HepG2 (cell line): ENCODE results near the gene ZBP1. TPM values are rescaled to one million over a fixed set of nuclear protein-coding genes. Genes with fewer than 3 reads are reported as not detected.
A peak's percentile ranks its signal among the peaks of the same experiment; 100 is the strongest.

ENCODE experiments used
- CENPBD1 ChIP-seq: sonication (generic); formaldehyde crosslinking; IDR thresholded peaks from 2 replicates; pipeline ENCODE4 v1.8.0; 2022; ENCODE audit warnings: missing genetic modification reagents, low read depth, mild to moderate bottlenecking, borderline replicate concordance
- DBP ChIP-seq: sonication (generic); formaldehyde crosslinking; IDR thresholded peaks from 2 replicates; pipeline ENCODE4 v1.4.0; 2020; ENCODE audit warnings: missing genetic modification reagents; ENCODE audit errors: not compliant biosample characterization
- FOXA3 ChIP-seq: IDR thresholded peaks from 2 replicates; pipeline ENCODE4 v1.6.1; 2016; ENCODE audit warnings: missing genetic modification reagents, missing compliant biosample characterization
- HES4 ChIP-seq: sonication (generic); formaldehyde crosslinking; IDR thresholded peaks from 2 replicates; pipeline ENCODE4 v1.9.0; 2021; ENCODE audit warnings: mild to moderate bottlenecking, missing genetic modification reagents, borderline replicate concordance
- HOMEZ ChIP-seq: IDR thresholded peaks from 2 replicates; pipeline ENCODE4 v1.6.1; 2016; ENCODE audit warnings: low read depth
- IRF9 ChIP-seq: sonication (generic); formaldehyde crosslinking; IDR thresholded peaks from 2 replicates; pipeline ENCODE4 v1.8.0; 2022; ENCODE audit warnings: missing genetic modification reagents, mild to moderate bottlenecking, borderline replicate concordance
- MATR3 ChIP-seq: sonication (generic); formaldehyde crosslinking; IDR thresholded peaks from 2 replicates; pipeline ENCODE4 v1.4.0; 2020; ENCODE audit warnings: missing genetic modification reagents
- MTF1 ChIP-seq: sonication (generic); formaldehyde crosslinking; IDR thresholded peaks from 2 replicates; pipeline ENCODE4 v1.5.0; 2020; ENCODE audit warnings: missing genetic modification reagents
- PREB ChIP-seq: sonication (generic); formaldehyde crosslinking; IDR thresholded peaks from 2 replicates; pipeline ENCODE4 v1.4.0; 2020; ENCODE audit warnings: missing genetic modification reagents
- SRY ChIP-seq: sonication (generic); formaldehyde crosslinking; IDR thresholded peaks from 2 replicates; pipeline ENCODE4 v1.8.0; 2022; ENCODE audit warnings: mild to moderate bottlenecking, missing genetic modification reagents
- TGIF2 ChIP-seq: IDR thresholded peaks from 2 replicates; pipeline ENCODE4 v1.6.1; 2016; ENCODE audit warnings: control low read depth, missing compliant biosample characterization
- ZFAT ChIP-seq: sonication (generic); formaldehyde crosslinking; conservative IDR thresholded peaks from 2 replicates; pipeline ENCODE4 v1.8.1; 2023; ENCODE audit warnings: missing genetic modification reagents, inconsistent platforms
- ZNF230 ChIP-seq: sonication (generic); formaldehyde crosslinking; IDR thresholded peaks from 2 replicates; pipeline ENCODE4 v1.4.0; 2020; ENCODE audit warnings: mild to moderate bottlenecking, missing genetic modification reagents
- ZNF629 ChIP-seq: sonication (generic); formaldehyde crosslinking; conservative IDR thresholded peaks from 2 replicates; pipeline ENCODE4 v1.5.0; 2020; ENCODE audit warnings: missing genetic modification reagents
- ZNF766 ChIP-seq: sonication (generic); formaldehyde crosslinking; IDR thresholded peaks from 2 replicates; pipeline ENCODE4 v1.5.0; 2020; ENCODE audit warnings: missing genetic modification reagents, borderline replicate concordance
- ZNF768 ChIP-seq: sonication (generic); formaldehyde crosslinking; IDR thresholded peaks from 2 replicates; pipeline ENCODE4 v1.4.0; 2020; ENCODE audit warnings: missing genetic modification reagents
- ZNF841 ChIP-seq: sonication (generic); formaldehyde crosslinking; IDR thresholded peaks from 2 replicates; pipeline ENCODE4 v1.8.1; 2023; ENCODE audit warnings: missing genetic modification reagents, borderline replicate concordance
- polyA plus RNA-seq, 8 experiments: library from polyadenylated mRNA; depleted of rRNA in 3 of 8; stranded (reverse) in 7 of 8; unstranded in 1 of 8; fragments of >200 nt; fragmentation: Illumina TruSeq in 4 of 8; extraction: Trizol in 4 of 8; gene quantifications; 2 replicates each; pipeline versions ENCODE4 v1.2.1 to v1.2.3, GENCODE V29; 2011 to 2016; ENCODE audit warnings: low read depth in 4 of 8, missing spikeins in 1 of 8, mixed read lengths in 1 of 8; ENCODE audit not compliant: insufficient read depth in 1 of 8
- total RNA-seq, 5 experiments: library from RNA; depleted of rRNA; stranded (reverse); fragments of >200 nt; fragmentation: Illumina TruSeq; extraction: Trizol; gene quantifications; 2 replicates each; pipeline ENCODE4 v1.2.3, GENCODE V29; 2016; ENCODE audit warnings: low read depth in 1 of 5
- TF ChIP-seq, protein P1 (sequence below): sonication (generic); formaldehyde crosslinking; conservative IDR thresholded peaks from 2 replicates; pipeline ENCODE4 v1.4.0; 2020; ENCODE audit warnings: mild to moderate bottlenecking, missing genetic modification reagents, moderate library complexity
- TF ChIP-seq, protein P2 (sequence below): sonication (generic); formaldehyde crosslinking; IDR thresholded peaks from 2 replicates; pipeline ENCODE4 v1.9.0; 2021; ENCODE audit warnings: missing genetic modification reagents, mild to moderate bottlenecking, borderline replicate concordance

ZBP1 gene
- total and polyA plus RNA-seq, 2 of the 13 experiments (the other 11 are each of a cell fraction or from before 2014, with no cell fraction given), result not detected

DNA sequence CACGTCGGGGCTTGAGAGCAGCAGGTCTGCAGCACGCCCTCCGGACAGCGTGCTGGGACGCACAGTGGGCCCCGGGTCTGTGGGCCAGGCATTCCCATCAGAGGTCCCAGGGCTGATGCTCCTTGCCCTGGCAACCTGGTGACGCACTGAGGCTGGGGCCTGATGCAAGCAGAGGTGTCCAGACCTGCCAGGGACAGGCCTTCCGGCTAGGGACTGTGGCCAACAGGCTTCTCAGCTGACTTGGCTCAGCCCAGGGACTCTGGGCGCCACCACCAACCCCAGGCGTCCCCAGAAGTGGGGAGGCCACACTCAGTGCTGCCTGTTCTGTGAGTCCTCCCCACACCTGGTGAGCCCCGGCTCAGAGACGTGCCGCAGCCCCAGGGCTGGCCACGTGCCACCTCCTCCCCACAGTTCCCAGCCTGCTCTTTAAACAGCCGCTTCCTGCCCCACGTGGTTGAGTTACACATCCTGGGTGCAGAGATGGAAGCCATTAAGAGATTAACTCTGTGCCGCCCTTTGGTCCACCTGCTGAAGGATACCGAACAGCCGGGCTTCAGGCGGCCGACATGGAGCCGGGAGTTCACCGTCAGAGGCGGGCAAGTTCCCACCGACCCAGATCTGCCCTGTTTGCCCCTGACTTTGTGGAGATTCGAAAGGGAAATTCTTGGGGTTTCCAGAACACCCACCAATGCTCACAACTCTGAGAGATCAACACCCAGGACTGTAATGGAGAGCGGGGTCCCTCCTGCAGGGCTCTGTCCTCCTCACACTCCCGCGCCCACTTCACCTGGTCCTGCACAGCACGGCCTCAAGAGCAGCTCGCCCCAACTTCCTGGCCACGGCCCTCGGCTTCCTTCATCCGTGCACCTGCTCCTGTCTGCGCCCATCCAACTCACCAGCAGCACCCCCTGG is 37.6 kb upstream of the ZBP1 start (continued):
- TF ChIP-seq, protein P1, sequence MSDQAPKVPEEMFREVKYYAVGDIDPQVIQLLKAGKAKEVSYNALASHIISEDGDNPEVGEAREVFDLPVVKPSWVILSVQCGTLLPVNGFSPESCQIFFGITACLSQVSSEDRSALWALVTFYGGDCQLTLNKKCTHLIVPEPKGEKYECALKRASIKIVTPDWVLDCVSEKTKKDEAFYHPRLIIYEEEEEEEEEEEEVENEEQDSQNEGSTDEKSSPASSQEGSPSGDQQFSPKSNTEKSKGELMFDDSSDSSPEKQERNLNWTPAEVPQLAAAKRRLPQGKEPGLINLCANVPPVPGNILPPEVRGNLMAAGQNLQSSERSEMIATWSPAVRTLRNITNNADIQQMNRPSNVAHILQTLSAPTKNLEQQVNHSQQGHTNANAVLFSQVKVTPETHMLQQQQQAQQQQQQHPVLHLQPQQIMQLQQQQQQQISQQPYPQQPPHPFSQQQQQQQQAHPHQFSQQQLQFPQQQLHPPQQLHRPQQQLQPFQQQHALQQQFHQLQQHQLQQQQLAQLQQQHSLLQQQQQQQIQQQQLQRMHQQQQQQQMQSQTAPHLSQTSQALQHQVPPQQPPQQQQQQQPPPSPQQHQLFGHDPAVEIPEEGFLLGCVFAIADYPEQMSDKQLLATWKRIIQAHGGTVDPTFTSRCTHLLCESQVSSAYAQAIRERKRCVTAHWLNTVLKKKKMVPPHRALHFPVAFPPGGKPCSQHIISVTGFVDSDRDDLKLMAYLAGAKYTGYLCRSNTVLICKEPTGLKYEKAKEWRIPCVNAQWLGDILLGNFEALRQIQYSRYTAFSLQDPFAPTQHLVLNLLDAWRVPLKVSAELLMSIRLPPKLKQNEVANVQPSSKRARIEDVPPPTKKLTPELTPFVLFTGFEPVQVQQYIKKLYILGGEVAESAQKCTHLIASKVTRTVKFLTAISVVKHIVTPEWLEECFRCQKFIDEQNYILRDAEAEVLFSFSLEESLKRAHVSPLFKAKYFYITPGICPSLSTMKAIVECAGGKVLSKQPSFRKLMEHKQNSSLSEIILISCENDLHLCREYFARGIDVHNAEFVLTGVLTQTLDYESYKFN, result no peak
- no peak for TF ChIP-seq ZNF766
- no peak for TF ChIP-seq MATR3
- TF ChIP-seq PREB (CRISPR knock-in tag), result no peak
- 0 out of 2 replicates have a peak, but pooled peaks have one; percentile 16 for TF ChIP-seq ZNF768 (CRISPR knock-in tag)
- 0 out of 2 replicates have a peak, but pooled peaks have one; percentile 25 for TF ChIP-seq IRF9
- no peak for TF ChIP-seq ZFAT (CRISPR knock-in tag)
- TF ChIP-seq FOXA3, result peak; percentile 16; the same call in 1 of the 2 replicates
- no peak for TF ChIP-seq ZNF629 (CRISPR knock-in tag)
- no peak for TF ChIP-seq ZNF841
- TF ChIP-seq, protein P2, sequence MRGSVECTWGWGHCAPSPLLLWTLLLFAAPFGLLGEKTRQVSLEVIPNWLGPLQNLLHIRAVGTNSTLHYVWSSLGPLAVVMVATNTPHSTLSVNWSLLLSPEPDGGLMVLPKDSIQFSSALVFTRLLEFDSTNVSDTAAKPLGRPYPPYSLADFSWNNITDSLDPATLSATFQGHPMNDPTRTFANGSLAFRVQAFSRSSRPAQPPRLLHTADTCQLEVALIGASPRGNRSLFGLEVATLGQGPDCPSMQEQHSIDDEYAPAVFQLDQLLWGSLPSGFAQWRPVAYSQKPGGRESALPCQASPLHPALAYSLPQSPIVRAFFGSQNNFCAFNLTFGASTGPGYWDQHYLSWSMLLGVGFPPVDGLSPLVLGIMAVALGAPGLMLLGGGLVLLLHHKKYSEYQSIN (CRISPR knock-in tag), result no peak
- TF ChIP-seq TGIF2 (CRISPR knock-in tag), result no peak
- TF ChIP-seq HOMEZ (CRISPR knock-in tag), result no peak
- TF ChIP-seq CENPBD1, result no peak
- TF ChIP-seq ZNF230 (CRISPR knock-in tag), result no peak
- no peak for TF ChIP-seq SRY (CRISPR knock-in tag)
- TF ChIP-seq MTF1 (CRISPR knock-in tag), result no peak
- TF ChIP-seq HES4 (CRISPR knock-in tag), result peak; percentile 85; the same call in 1 of the 2 replicates
- no peak for TF ChIP-seq DBP (CRISPR knock-in tag)
